HG03066 (cell line): Measurements from ENCODE around the gene CCDC6.

ENCODE experiments used
- ATAC-seq: cut with Tn5 transposase; IDR thresholded peaks from one replicate; pipeline ENCODE4 v1.9.1; 2021; ENCODE audit warnings: low read depth; ENCODE audit not compliant: unreplicated experiment

The CCDC6 gene

DNA sequence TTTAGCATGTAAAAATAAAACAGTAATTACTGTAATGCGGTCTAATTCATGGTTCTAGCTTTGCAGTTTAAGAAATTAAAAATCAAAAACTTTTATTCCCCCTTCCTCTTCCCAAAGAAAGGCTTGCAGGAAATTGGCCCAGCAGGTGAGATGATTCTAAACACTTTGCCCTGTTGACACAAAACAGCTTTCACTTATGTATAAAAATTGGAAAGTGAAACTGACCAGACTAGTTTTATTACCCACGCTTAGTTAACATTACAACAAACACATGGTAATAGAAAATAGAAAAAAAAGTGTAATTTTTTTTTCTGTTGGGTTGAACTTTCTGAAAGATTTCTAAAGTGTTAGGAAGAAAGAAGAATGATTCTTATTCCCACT, 1.2 kb upstream of the CCDC6 start:
- no peak for ATAC-seq

GRCh38 chr10:59905731-59906416, 482 bp downstream of the CCDC6 start:
- ATAC-seq = peak; percentile 0

DNA sequence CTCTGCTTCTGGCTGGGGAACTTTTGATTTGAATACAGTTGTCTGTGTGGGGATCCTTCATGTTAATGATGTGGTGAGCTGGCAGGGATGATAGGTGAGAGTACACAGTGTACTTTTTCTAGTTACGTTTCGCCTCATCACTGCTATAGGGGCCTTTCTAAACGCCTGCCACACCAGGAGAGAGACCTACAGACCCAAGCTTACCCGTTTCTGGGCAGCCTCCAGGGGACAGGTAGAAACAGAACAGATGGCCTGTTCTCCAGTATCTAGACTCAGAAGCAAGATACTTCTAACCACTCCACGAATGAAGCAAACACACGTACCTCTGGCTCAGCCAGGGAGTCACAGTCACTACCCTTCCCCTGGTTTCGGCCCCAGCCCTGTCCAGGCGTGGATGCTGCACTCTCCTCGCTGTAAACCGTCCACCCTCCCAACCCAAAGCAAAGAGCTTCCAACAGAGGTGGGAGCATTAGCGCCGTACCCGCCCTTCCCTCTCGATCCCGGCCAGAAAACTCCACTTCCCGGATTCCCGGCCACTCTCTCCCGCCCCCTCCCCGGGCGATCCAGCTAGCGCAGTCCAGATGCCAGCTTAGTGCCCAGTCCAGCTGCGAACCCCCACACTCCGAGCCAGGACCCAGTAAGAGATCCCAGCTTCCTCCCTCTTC, 1.2 kb downstream of the CCDC6 start:
- ATAC-seq = peak; percentile 40

DNA sequence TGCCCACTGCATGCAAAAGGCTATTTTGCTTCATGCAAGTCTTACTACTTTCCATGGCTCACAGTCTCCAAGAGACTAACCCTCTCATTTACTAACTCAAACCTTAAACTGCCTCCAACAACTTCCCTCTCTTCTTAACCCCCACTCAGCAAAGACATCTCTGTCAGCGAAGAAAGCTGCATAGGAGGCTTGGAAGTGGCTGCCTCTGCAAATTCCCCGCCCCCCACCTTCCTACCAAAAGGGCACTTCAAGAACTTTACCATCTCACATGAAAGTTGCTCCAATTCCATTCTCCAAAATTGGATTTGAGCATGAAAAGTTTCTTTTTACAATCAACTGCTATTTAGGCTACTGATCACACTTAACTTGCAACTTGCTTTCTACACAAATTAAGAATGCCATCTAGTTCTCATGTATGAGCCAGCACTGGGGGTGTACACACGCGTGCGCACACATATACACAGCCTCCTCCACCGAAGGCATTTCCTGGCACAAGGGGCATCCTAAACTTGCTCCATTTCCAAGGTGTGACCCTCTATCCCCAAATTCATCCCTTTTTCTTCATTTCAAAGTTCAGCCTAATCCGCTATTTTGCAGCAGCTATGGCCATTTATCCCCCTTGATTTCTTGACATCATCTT, 1.8 kb downstream of the CCDC6 start:
- no peak for ATAC-seq

DNA sequence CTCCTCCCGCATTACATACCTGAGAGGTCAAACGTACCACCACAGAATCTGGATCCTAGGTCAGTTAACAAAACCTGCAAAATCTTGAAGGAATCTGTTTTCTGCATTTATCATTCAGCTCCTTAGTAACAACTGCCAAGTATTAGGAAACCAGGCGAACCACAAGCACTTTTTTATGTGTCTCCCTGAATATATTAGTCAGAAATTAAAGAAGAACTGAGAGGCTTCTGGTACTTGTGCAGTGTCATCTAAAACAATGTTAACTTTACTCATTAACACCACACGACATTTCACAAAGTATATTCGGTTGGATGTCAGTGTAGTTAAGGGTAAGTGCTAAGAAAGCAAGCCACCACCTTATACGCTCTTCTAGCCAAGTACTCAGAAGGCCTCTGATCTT, 2.5 kb downstream of the CCDC6 start:
- ATAC-seq = no peak

DNA sequence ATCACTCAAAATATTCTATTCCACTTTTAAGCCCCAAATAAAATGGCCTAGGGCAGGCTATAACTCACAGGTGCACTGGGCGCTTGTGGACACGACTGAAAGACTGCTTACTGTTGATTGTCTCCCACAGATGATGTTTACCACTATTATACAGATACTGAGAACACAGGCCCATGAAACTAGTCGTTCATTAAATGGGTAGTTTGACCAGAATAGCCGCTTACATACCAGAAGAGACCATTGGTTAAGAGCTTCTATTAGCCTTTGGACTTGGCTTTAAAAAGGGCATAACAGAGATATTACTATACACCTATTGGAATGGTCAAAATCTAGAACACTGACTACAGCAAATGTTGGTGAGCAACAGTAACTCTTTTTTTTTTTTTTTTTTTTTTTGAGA, 4.3 kb downstream of the CCDC6 start:
- no peak for ATAC-seq

- no peak for ATAC-seq
These were observed 4.9 kb downstream of the CCDC6 start for GRCh38 chr10:59901470-59901869.

- ATAC-seq = no peak
These were observed 6.2 kb downstream of the CCDC6 start for GRCh38 chr10:59900048-59900727.

GRCh38 chr10:59898125-59898835, 8.1 kb downstream of the CCDC6 start:
- no peak for ATAC-seq

DNA sequence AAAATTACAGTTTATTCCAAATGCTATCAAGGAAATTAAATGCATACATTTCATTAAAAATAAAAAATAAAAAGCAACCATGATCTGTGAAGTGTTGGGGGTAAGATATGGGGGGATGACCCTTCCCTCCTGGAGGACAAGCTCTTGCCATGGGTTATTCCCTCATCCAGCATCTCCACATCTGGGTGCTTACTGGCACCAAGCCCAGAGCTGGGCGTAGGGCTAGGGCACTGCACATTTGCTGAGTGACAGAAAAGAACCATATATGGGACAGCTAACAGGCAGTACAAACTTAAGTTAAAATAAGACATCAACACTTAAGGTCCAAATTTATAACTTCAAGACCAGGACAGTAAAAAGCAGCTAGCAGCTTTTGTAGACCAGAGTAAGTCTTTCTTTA, 10.2 kb downstream of the CCDC6 start:
- no peak for ATAC-seq

DNA sequence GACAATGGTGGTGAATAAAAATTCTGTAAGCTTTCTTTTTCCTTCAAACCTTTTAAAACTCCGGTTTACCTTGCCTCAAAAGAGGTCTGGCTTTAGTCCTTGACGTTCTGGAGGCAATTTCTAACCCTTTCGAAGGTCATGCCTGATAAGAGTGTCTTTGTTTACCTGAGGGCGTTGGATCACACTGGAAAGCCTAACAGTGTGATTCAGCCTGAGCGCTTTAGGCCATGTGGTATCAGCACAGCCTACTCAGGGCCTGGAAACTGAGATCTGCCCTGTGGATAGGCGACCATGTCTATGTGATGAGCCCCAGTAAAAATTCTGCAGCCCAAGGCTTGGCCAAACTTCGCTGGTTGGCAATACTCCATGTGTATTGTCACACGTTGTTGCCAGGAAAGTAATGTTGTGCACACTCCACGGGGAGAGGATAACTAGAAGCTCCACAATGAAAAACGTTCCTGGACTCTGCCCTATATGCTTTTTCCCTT, 10.7 kb downstream of the CCDC6 start:
- ATAC-seq = no peak

DNA sequence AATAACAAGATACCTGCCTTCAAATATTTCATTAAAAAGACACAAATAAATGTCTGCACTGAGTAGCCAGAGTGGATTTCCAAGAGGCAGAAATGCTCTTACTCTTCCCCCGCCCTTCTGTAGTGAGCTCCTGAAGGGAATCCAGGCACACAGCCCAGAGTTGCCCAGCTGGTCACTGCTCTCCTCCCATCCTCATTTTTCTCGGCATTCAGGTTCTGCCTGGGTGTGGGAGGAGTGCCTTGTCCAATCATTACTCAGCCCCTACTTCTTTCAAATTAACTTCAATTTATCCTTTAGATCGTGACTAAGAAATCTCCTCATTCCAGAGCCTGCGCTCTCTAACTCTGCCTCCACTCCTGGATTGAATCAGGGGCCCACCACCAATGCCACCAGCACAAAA, 12.2 kb downstream of the CCDC6 start:
- no peak for ATAC-seq

GRCh38 chr10:59892697-59893096, 13.7 kb downstream of the CCDC6 start:
- no peak for ATAC-seq

DNA sequence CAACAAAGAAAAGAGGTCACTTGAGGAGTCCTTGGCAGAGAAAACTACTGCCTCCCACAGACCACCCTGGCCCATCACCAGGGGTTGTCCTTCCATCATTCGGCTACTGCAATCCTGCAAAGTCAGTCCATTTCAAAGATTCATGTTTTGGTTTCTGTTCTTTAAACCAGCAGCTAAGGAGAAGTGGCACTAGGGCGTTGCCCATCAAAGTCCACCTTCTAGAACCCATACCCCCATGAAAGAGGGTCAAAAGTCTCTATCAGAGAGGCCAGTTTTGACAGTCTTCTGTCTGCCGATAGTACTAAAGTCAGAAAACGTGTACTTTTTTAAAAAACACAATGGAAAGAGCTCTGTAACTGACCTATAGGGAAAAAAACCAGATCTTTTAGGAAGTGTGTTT, 14.4 kb downstream of the CCDC6 start:
- no peak for ATAC-seq

DNA sequence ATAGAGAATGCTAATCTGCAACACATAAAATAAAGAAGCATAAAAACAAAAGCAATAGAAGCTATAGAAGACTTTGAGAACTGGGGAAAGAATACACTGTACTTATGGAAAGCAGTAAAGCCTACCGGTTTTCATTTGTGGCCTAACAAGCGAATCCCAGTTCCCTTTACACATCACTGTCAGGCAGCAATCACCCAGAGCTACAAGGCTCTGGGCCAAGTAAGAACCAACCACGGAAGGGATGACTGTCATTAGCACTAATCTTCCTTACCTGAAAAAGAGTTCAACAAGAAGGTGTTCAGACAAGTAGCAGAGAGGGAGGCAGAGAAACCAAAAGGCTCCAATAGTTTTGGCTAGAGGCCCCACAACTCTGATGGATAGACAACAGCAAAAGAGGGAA, 15.0 kb downstream of the CCDC6 start:
- peak; percentile 67 for ATAC-seq

- no peak for ATAC-seq
These were observed 17.4 kb downstream of the CCDC6 start for GRCh38 chr10:59888781-59889435.

GRCh38 chr10:59887972-59888640, 18.2 kb downstream of the CCDC6 start:
- ATAC-seq = no peak

DNA sequence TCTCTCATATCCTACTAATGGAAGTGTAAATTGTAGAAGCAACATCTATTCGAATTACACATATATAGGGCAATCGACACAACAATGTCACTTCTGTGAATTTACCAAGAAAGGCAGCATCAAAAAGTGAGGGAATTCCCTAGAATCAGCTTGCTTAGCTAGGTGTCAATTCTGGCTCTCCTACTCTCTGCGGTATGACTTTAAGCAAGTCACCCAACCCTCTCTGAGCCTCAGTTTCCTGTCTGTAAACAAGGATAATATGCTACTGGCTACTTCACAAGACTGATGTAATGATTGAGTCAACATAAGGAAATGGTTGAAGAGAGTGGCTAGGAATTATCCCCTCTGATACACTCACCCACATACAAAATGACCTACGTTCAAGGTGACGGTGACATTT, 19.4 kb downstream of the CCDC6 start:
- ATAC-seq = no peak

DNA sequence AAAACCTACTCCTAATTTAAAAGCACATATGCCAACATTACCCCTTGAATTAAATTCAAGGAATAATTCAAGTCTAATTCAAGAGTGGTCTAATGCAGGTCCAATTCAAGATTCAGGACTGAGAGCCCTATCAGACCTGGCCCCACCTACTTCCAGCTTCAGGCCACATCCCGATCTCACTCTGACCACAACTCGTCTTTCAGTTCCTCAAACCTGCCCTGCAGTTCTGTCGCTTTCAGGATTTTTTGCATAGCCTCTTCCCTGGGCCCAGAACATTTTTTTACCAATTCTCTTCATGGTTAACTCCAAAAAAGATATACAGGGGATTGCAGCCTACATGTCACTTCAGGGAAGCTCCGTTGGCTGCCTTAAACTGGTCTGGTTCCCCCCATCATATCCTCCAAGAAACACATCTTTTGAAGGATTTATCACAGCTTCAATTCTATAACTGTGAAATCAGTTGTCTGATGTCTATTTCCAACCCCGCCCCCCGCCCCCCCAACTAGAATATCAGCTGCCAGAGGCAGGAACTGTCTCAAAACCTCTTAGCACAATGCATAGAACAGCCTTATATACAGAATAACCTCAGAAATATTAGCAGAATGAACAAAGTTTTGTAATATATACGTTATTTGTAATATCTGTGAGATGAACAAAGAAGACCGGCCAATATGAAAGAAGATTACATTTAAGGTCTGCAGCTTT, 20.8 kb downstream of the CCDC6 start:
- ATAC-seq = peak; percentile 94
